H1 (cell line): Measurements from ENCODE around the gene PGAM2. TPM values are rescaled to one million over a fixed set of nuclear protein-coding genes. Genes with fewer than 3 reads are reported as not detected.

ENCODE experiments used
- BRCA1 ChIP-seq: IDR thresholded peaks from 2 replicates; pipeline ENCODE4 v1.6.1; 2012; ENCODE audit warnings: low read depth, low read length, improper control_type of control experiment
- CHD1 ChIP-seq: IDR thresholded peaks from 2 replicates; pipeline ENCODE4 v1.6.1; 2012; ENCODE audit warnings: low read depth, low read length, improper control_type of control experiment
- JUND ChIP-seq: IDR thresholded peaks from 2 replicates; pipeline ENCODE4 v1.6.1; 2011; ENCODE audit warnings: mild to moderate bottlenecking, improper control_type of control experiment, low read length
- SP2 ChIP-seq: IDR thresholded peaks from 2 replicates; pipeline ENCODE4 v1.6.1; 2012; ENCODE audit warnings: mild to moderate bottlenecking, low read length, inconsistent platforms
- YY1 ChIP-seq: IDR thresholded peaks from 2 replicates; pipeline ENCODE4 v1.6.1; 2011; ENCODE audit warnings: low read depth, mild to moderate bottlenecking, low read length
- polyA plus RNA-seq, 7 experiments: library from polyadenylated mRNA; depleted of rRNA in 3 of 7; stranded (reverse) in 5 of 7; unstranded in 2 of 7; fragments of >200 nt in 5 of 7; fragments of 200-250 nt in 2 of 7; gene quantifications; 1 replicate in 5 of 7; 2 replicates in 1 of 7; 4 replicates in 1 of 7; pipeline versions ENCODE4 v1.2.1 to v1.2.3, GENCODE V29; 2011 to 2013; ENCODE audit warnings: missing spikeins in 2 of 7, mixed read lengths in 2 of 7
- total RNA-seq: library from RNA; stranded (reverse); fragmentation: NEBNext Ultra II Directional; extraction: Animal tissue kit (Norgen Biotek cat#: 25700); gene quantifications from 2 replicates; pipeline ENCODE4 v1.2.1, GENCODE V29; 2021

Gene PGAM2
- total and polyA plus RNA-seq, 2 of the 8 experiments (the other 6 are each of a cell fraction or from before 2014, with no cell fraction given) = 2.1 to 2.9 TPM

GRCh38 chr7:44078521-44078920, 13.2 kb upstream of the PGAM2 start (continued):
- TF ChIP-seq YY1 = no peak
- TF ChIP-seq SP2 = no peak
- TF ChIP-seq BRCA1 = no peak
- no peak for TF ChIP-seq CHD1
- no peak for TF ChIP-seq JUND
